HG03060 (cell line): ENCODE data around the gene ZNF597.
A peak's percentile ranks its signal among the peaks of the same experiment; 100 is the strongest.

ENCODE experiments used
- ATAC-seq: cut with Tn5 transposase; IDR thresholded peaks from one replicate; pipeline ENCODE4 v1.9.1; 2021; ENCODE audit warnings: low read depth, moderate number of reproducible peaks; ENCODE audit not compliant: unreplicated experiment

ZNF597 gene

DNA sequence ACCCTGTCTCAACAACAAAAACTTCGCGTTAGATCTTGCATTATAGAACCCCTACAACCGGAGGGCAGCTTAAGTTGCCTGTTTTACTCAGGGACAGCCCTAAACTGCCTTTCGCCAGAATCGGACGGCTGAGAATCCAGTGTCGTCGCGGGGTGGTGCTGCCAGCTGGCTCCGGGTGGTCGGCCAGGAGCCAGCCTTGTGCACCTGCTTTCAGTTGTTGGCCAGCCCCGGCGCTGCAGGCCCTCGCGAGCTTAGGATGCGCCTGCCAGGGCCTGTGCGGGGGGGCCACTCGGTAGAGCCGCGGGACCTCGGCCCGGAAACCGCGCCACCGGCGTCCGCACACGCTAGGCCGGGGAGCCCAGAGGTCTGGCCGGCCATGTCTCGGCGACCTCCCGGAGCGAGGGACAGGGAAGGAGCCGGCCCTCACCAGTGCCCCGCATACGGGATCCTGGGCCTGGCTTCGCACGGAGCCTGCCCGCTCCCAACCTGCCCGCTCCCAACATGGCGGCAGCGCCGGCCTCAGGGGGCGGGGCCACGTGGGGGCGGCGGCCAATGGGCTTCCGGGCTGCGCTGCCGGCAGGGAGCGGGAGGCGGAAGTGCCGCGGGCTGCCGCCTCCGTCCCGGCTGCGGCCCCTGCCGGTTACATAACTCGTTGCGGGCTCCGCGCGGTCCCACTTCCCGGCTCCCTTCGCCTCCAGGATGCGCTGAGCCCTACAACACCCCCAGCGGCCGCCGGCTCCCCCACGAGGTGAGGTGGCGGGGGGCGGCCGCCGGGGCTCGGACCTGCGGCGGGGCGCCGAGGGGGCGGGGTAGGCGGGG, 14.3 kb upstream of the ZNF597 start:
- peak; percentile 57 for ATAC-seq

DNA sequence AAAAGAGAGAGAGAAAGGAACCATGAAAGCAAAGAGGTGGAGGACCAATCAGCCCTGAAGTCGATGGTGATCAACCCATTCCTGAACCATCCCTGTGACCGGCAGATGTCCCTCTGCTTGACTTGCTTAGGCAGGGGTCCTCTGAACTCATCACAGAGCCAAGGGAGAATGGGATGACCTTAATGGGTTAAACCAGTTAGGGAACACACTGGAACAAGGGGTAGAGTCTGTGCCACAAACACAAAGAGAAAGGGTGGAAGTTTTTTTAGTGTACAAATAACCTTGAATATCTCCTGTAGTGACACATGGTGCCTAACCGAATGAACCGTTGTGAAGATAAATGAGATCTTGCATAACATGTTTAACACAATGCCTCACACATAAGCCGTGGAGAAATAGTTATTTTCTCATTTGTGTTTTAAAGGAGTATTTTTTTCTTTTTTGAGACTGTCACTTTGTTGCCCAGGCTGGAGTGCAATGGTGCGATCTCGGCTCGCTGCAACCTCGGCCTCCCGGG, 11.4 kb upstream of the ZNF597 start:
- ATAC-seq, result no peak

DNA sequence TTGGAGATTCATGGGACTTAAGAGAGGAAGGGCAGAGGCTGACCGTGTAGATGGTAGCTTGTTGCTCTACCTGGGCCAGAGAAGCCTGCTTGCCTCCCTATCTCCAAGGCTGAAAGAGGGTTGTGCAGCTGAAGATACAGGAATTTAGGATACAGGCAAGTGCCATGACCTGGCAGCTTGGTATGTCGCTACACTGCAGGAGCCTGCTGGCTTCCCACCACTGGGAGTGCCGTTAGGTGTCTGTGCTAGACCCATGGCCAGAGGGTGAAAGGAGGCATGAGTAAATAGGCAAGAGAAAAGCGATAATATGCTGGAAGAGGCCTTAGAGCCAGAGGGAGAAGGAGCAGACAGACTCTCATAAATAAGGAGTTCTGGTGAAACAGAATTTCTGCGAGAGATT, 10.8 kb upstream of the ZNF597 start:
- no peak for ATAC-seq

DNA sequence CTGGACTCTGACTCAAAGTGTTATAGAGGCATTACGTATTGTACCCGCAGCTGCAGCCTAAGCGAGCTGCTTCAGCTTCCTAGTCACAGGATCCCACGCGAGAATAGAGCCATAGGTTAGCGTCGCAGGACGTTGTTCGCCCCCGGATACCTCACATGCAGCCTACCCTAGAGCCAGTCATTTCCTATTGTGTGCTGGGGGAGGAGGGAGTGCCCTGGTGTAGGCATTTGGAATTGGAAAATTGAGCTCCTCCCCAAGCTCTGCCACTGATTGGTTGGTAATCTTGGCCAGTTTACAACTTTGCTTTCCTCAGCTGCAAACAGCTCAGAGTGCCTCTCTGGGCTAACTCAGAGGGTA, 706 bp upstream of the ZNF597 start:
- peak; percentile 23 for ATAC-seq

DNA sequence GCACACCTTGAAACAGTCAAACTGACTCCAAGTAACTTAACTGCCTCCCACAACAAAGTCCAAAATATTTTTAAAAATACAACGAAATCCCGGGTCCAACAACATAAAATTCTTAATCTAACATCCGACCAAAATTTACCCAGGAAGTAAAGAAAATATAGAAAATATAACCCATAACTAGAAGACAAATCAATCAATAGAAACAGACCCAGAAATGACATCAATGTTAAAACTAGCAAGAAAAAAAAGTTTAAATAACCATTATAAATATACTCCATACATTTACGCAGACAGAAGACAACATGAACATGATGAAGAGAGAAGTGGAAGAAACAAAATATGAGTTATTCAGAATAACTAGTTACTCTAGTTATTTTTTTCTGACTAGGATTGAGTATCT, 3.7 kb downstream of the ZNF597 start:
- ATAC-seq, result no peak

- no peak for ATAC-seq
These were observed 8.9 kb downstream of the ZNF597 start for GRCh38 chr16:3434373-3434772.

DNA sequence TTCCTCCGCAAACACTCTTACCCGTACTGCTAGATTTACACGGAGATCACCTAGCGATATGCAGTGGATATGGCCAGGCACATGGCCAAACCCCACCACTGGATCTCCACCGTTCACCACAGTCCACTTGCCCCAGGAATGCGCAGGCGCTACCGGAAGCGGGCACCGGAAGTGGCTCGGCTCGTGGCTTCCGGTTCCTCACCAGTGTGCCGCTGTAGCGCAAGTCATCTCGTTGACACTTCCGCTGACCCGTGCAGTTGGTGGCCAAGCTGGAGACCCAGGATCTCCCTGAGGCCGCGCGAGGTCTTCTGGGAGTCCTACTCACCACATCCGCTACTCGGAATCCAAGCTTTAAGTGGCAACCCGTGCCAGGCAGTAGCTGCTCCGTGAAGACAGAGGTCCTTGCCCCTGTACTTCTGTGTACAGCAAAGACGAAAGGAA, 11.5 kb downstream of the ZNF597 start:
- no peak for ATAC-seq

- ATAC-seq, result no peak
These were observed 29.4 kb downstream of the ZNF597 start for GRCh38 chr16:3413730-3414379.

GRCh38 chr16:3408561-3409197, 34.6 kb downstream of the ZNF597 start:
- ATAC-seq, result no peak

- ATAC-seq, result no peak
These were observed 41.4 kb downstream of the ZNF597 start for GRCh38 chr16:3401719-3402397.

DNA sequence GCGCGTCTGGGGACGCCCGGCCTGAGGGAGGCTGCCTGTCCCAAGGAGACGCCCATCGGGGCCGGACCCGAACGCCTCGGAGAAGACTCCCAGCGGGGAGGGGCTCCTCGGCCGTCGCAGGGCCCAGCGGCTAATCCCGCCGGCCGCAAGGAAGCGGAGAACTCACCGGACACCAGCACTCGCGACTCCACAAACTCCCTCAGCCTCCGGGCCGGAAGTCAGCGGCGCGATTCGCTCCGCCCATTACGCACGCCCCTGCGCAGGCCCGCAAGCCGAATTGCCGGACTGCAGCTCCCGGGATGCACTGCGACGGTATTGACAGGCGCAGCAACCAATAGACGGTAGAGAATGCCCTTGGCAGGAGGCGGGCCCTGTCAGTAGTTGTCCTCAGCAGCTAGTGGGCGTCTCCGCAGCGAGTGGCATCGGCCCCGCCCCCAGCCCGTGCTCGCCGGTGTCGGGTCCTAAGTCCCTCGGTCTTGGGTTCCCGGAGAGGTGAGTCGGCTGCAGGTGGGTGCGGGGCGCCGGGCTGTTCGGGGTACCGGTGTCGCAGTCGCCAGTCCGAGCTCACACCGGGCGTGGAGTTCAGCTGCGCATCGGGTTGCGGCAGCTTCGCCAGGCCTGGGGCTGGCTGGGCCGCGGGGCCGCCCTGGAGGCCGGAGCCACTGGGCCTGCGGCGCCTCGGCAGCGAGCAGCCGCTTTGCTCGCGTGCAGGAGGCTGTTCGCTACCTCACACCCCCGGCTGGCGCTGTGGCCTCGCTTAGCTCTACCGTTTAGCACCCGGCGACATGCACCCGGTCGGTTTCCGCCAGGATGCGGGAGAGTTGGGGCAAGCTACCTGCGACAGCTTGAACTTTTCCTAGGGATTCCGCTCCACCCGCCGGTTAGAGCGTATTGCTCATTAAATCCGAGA, 42.3 kb downstream of the ZNF597 start, which contains the start of the genes ZNF174 and ZSCAN32:
Gene ZNF174, plus strand, starts transcription at position 437 of the 910 bp plus-strand sequence. CDS start 790 bp downstream, outside the sequence.
Gene ZSCAN32, minus strand, starts transcription at position 226 of the 910 bp plus-strand sequence. CDS start 3,447 bp downstream, outside the sequence.
- peak; percentile 96 for ATAC-seq

DNA sequence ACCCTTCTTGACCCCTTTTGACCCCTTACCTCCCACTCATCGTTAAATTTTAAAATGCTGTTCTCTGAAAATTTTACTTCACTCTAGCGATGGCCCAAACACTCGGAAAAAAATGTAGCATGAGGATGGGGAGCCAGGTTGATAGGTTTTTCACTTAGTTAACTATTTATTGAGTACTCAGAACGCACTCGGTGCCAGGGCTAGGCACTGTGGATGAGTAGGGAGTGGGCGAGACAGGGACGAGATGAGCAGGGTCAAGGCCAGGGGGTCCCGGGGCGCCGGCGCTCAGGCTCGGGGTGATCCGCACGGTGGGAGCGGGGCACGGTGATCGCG, 42.9 kb downstream of the ZNF597 start:
- ATAC-seq, result no peak

- ATAC-seq, result no peak
These were observed 53.5 kb downstream of the ZNF597 start for GRCh38 chr16:3389663-3390338.

DNA sequence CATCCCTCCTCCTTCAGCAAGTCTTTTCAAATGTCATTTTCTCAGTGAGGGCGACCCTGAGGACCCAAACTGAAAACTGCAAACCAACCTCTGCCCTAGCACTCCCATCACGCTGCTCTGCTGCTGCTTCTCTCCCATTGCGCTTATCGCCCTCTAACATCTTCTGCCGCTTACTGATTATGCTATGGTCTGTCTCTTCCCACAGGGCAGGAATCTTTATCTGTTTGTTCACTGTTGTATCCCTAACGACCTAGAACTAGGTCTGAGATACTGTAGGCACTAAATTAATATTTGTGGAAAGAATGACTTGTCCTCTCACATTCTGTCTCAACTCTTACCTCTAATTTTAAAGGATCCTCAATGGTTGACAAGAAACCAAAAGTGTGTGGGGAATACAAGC, 55.0 kb downstream of the ZNF597 start:
- no peak for ATAC-seq

DNA sequence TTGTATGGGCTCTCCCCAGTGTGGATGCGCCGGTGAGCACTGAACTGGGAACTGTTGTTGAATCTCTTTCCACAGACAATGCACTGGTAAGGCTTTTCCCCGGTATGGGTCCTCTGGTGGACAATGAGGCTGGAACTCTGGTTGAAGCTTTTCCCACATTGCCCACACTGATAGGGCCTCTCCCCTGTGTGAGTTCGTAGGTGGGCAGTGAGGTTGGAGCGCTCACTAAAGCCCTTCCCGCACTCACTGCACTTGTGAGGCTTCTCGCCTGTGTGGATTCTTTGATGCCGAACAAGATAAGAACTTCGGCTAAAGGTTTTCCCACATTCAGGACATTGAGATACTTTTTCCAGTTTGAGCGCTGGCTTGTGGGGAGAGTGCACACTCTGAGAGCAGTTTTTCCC, 60.3 kb downstream of the ZNF597 start:
- no peak for ATAC-seq
